ENCODE results near the gene NSMCE1.

Gene NSMCE1

DNA sequence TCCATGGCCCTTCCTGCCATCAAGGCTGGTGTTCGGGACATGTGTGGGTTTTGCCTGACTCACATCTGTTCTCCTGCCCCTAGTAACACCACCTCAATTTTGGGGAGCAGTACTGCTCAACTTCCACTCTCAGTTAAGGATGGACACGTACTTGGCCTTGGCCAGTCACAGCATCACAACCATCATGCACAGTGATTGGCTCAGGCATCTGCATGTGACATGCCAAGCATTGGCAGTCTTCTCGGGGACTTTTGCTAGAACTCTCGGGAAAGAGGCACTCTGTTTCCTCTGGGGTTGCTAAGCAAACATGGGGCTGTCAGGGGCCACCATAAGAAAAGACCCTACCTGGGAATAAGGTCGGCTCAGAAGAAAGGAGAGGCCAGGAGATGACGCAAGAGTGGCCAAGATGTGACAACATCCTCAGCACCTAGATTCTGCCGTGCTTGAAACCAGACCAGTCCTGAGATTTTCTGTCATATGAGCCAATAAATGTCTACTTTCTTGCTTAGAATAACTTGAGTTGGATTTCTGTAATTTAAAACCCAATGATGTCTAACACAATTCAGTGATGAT is 77.1 kb downstream of the NSMCE1 start:
- DNase-seq: no peak

DNA sequence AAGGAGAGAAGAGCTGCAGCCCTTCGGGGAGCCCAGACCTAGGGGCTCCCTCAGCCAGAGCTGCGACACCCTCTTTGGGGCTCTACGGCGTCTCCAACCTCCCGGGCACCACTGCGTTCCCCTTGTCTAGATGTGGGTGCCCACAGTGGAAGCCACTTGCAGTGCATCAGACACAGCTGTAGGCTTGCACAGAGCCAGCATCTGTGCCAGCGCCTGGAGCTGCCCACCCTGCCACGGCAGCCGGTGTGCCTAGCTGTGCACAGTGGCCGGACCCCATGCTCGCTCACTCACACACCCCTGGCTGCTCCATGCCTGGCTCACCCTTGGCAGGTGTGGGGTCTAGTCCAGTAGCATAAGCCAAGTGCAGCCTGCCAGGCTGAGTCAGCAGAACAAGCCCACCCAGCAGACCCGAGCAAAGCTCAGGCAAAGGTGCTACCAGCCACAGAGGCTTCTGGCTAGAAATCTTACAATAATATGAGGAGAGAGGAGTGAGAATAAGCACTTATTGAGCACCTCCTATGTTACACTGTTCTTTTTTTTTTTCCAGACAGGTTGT is 78.2 kb downstream of the NSMCE1 start:
- no peak for DNase-seq

DNA sequence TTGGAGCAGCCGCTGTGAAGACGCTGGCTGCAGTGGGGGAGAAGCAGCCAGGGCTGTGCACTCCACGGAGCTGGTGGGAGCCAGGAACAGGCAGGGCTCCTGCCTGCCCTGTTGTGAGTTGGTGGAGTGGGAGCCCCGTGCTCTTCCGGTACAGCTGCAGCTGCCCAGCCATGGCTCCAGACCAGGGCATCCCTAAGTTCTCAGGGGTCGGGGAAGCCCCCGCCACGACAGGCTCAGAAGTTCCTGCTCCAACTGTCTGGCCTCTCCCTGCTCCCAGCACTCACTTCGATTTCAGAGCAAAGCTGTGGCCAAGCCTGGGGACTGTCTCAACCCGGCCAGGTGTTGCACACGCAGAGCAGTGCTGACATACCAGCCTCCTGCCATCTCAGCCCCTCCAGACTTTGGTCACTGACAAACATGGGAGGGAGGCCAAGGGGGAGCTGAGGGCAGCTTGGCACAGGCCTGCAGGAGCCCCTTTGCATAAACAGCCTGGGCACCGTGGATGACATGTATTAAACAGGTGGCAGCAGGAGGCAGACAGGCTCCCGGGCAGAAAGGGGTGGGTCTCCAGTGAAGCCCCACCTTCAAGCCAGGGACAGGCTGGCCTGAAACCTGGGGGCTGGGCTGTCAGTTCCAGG is 79.1 kb downstream of the NSMCE1 start:
- DNase-seq: no peak

- DNase-seq: no peak
Observed at GRCh38 chr16:27188633-27189032, 79.9 kb downstream of the NSMCE1 start.

- no peak for DNase-seq
Observed at GRCh38 chr16:27185776-27186130, 82.8 kb downstream of the NSMCE1 start.

DNA sequence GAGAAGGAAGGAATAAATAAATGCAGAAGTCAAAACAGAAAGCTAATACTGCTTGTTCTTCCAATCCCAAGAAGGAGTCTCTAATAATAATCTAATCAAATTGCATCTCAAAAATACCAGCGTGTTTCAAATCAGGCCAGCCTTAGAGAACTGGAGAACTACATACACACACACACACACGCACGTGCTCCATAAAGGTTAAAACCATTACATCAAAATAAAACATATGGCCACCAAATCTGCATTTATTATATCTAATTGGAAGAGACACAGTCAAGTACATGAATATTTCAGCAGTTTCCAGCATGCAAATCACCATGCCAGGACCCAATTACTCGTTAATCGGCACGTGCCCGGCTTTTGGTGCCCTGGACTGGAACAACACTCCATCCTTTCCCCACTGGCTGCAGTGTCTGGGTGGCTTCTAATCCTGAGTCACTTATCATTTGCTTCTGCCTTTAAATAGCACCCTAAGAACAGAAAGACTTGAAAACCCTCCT is 85.6 kb downstream of the NSMCE1 start:
- DNase-seq: no peak

DNA sequence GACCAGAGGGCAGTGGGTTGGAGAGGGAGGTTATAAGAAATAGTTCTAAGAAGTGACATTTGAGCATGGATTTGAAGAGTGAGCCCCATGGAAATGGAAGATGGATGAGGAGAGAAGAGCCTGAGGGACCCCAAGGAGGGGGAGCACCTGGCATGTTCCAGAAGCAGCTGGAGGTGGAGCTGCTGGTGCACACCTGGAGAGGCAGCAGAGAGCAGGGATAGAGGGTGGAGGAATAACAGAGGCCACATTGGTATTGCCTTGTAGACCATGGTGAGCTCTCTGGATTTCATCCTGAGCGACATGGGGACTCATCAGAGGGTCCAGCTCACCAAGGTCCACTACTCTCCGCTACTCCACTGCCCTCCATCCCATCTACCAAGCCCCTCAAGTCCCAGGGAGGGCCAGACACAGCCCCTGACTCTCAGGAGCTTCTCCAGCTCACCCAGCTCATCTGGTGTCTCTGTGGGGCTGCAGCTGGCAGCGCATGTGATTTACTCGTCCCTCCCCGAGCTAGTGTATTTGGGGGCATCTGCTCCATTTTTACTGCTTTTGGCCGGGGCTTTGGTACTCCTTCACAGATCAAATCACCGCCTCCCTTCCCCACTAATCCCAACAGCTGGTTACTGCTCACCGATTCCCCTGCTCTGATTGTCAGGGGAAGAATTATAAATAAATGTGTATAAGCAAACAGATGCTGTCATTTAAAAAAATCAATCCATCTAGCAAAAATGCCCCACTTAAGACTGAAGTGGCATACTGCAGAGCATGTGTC is 87.4 kb downstream of the NSMCE1 start:
- no peak for DNase-seq

GRCh38 chr16:27179500-27180072 is 89.0 kb downstream of the NSMCE1 start:
- DNase-seq: peak; percentile 93

DNA sequence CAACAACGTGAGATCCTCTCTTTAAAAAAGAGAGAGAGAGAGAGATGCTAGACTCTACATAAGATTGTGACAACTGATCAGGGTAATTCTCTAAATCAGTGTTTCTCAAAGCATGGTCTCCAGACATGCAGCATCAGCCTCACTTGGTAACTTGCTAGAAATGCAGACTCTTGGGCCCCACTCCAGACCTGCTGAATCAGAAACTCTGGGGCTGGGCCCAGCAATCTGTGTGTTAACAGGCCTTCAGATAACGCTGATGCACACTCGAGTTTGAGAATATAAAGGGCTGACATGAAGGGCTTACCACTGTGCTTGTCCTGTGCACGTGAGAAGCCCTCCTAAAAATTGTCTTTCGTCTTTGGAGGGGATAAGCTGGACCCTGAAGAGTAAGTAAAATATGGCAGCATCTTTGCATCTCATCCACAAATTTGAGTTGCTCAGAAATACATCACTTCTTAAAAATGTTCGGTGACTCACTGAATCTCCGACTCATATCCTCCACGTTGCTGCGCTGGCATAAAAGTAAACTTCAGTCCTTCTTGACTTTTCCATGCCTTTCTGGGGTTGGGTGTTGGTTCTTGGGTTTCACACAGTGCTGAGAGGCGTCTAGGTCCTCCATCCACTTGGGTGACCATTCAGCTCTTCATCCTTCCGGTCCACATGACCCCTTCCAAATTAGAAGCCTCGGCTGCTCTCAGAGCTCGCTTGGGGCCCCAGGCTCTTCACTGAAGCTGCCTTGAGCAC is 91.4 kb downstream of the NSMCE1 start:
- DNase-seq: peak; percentile 58 to 62

DNA sequence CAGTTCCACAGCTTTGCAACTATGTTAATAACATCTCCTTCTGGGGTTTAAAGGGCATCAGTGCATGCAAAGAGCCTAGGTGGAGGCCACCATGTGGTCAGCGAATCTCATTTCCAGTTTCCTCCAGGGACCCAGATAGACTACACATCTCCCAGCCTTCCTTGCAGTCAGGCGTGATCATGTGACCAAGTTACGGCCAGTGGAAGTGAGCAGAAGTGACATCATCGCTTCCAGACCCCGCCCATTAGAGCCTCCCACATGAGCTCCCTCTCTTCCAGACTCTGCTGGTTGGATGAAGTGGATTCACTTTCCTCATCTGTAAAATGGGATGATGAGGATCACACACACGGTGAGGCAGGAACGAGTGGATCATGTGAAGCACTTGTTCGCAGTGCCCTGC is 92.7 kb downstream of the NSMCE1 start:
- DNase-seq: no peak
